Measurements from ENCODE around the gene PAPOLA. TPM values are rescaled to one million over a fixed set of nuclear protein-coding genes. Genes with fewer than 3 reads are reported as not detected.

PAPOLA gene
- total and polyA plus RNA-seq, 2 experiments from 2014 or later: 198 to 237 TPM

DNA sequence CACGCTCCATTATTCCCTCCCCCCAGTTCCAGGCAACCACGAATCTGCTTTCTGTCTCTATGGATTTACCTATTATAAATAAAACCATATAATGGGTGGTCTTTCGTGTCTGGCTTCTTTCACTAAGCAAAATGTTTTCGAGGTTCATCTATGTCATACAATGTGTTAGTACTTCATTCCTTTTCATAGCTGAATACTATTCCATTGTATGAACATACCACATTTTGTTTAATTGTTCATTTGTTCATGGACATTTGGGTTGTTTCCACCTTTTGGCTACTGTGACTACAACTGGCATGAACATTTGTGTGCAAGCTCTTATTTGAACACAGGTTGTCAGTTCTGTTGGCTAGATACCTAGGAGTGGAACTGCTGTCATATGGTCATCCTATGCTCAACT, 12.9 kb upstream of the PAPOLA start:
- Histone ChIP-seq H3K36me3 (ENCODE audit: insufficient read depth) (no peaks in the 10 kb centered on the region), H3F3A (replicated peaks; ENCODE audit: low read depth) (no peaks in the 10 kb centered on the region), H4K20me1 (replicated peaks; ENCODE audit: insufficient read depth) (no peaks in the 10 kb centered on the region), H3K4me3 (no peak overlapping the region), H3K4me1 (ENCODE audit: insufficient read depth) (no peaks in the 10 kb centered on the region; the same call in 1 of the 2 replicates), H2AFZ (no peak overlapping the region), H3K27me3 (ENCODE audit: insufficient read depth) (no peaks in the 10 kb centered on the region), H3K27ac (ENCODE audit: low read depth) (no peak overlapping the region), H3K9me2 (ENCODE audit: insufficient read depth) (no peaks in the 10 kb centered on the region), H3K79me2 (replicated peaks; ENCODE audit: insufficient read depth) (no peaks in the 10 kb centered on the region), H3K4me2 (no peak overlapping the region)
- H3K36me3 Mint-ChIP-seq (ENCODE audit: low read depth): no peaks in the 10 kb centered on the region
- TF ChIP-seq ZNF114 (CRISPR knock-in tag; IDR thresholded peaks at IDR 0.05): no peak
- TF ChIP-seq, protein P1, sequence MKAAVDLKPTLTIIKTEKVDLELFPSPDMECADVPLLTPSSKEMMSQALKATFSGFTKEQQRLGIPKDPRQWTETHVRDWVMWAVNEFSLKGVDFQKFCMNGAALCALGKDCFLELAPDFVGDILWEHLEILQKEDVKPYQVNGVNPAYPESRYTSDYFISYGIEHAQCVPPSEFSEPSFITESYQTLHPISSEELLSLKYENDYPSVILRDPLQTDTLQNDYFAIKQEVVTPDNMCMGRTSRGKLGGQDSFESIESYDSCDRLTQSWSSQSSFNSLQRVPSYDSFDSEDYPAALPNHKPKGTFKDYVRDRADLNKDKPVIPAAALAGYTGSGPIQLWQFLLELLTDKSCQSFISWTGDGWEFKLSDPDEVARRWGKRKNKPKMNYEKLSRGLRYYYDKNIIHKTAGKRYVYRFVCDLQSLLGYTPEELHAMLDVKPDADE (IDR thresholded peaks at IDR 0.05): no peak
- TF ChIP-seq, protein P2, sequence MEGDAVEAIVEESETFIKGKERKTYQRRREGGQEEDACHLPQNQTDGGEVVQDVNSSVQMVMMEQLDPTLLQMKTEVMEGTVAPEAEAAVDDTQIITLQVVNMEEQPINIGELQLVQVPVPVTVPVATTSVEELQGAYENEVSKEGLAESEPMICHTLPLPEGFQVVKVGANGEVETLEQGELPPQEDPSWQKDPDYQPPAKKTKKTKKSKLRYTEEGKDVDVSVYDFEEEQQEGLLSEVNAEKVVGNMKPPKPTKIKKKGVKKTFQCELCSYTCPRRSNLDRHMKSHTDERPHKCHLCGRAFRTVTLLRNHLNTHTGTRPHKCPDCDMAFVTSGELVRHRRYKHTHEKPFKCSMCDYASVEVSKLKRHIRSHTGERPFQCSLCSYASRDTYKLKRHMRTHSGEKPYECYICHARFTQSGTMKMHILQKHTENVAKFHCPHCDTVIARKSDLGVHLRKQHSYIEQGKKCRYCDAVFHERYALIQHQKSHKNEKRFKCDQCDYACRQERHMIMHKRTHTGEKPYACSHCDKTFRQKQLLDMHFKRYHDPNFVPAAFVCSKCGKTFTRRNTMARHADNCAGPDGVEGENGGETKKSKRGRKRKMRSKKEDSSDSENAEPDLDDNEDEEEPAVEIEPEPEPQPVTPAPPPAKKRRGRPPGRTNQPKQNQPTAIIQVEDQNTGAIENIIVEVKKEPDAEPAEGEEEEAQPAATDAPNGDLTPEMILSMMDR (conservative IDR thresholded peaks at IDR 0.05; ENCODE audit: low read depth in 2 of 2): no peak
- no peak for TF ChIP-seq JUNB (IDR thresholded peaks at IDR 0.05; ENCODE audit: unreplicated experiment)
- TF ChIP-seq POLR2AphosphoS5 (IDR thresholded peaks at IDR 0.05; ENCODE audit: low read depth): no peak
- TF ChIP-seq, protein P3, sequence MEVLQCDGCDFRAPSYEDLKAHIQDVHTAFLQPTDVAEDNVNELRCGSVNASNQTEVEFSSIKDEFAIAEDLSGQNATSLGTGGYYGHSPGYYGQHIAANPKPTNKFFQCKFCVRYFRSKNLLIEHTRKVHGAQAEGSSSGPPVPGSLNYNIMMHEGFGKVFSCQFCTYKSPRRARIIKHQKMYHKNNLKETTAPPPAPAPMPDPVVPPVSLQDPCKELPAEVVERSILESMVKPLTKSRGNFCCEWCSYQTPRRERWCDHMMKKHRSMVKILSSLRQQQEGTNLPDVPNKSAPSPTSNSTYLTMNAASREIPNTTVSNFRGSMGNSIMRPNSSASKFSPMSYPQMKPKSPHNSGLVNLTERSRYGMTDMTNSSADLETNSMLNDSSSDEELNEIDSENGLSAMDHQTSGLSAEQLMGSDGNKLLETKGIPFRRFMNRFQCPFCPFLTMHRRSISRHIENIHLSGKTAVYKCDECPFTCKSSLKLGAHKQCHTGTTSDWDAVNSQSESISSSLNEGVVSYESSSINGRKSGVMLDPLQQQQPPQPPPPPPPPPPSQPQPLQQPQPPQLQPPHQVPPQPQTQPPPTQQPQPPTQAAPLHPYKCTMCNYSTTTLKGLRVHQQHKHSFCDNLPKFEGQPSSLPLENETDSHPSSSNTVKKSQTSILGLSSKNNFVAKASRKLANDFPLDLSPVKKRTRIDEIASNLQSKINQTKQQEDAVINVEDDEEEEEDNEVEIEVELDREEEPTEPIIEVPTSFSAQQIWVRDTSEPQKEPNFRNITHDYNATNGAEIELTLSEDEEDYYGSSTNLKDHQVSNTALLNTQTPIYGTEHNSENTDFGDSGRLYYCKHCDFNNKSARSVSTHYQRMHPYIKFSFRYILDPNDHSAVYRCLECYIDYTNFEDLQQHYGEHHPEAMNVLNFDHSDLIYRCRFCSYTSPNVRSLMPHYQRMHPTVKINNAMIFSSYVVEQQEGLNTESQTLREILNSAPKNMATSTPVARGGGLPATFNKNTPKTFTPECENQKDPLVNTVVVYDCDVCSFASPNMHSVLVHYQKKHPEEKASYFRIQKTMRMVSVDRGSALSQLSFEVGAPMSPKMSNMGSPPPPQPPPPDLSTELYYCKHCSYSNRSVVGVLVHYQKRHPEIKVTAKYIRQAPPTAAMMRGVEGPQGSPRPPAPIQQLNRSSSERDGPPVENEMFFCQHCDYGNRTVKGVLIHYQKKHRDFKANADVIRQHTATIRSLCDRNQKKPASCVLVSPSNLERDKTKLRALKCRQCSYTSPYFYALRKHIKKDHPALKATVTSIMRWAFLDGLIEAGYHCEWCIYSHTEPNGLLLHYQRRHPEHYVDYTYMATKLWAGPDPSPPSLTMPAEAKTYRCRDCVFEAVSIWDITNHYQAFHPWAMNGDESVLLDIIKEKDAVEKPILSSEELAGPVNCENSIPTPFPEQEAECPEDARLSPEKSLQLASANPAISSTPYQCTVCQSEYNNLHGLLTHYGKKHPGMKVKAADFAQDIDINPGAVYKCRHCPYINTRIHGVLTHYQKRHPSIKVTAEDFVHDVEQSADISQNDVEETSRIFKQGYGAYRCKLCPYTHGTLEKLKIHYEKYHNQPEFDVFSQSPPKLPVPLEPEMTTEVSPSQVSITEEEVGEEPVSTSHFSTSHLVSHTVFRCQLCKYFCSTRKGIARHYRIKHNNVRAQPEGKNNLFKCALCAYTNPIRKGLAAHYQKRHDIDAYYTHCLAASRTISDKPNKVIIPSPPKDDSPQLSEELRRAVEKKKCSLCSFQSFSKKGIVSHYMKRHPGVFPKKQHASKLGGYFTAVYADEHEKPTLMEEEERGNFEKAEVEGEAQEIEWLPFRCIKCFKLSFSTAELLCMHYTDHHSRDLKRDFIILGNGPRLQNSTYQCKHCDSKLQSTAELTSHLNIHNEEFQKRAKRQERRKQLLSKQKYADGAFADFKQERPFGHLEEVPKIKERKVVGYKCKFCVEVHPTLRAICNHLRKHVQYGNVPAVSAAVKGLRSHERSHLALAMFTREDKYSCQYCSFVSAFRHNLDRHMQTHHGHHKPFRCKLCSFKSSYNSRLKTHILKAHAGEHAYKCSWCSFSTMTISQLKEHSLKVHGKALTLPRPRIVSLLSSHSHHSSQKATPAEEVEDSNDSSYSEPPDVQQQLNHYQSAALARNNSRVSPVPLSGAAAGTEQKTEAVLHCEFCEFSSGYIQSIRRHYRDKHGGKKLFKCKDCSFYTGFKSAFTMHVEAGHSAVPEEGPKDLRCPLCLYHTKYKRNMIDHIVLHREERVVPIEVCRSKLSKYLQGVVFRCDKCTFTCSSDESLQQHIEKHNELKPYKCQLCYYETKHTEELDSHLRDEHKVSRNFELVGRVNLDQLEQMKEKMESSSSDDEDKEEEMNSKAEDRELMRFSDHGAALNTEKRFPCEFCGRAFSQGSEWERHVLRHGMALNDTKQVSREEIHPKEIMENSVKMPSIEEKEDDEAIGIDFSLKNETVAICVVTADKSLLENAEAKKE (CRISPR knock-in tag; IDR thresholded peaks at IDR 0.05): no peak
- no peak for TF ChIP-seq EZH2 (IDR thresholded peaks at IDR 0.05; ENCODE audit: low read depth, unreplicated experiment)
- no peak for TF ChIP-seq NANOG (IDR thresholded peaks at IDR 0.05; ENCODE audit: borderline replicate concordance)
- no peak for TF ChIP-seq CREB1 (CRISPR knock-in tag; IDR thresholded peaks at IDR 0.05; ENCODE audit: low read depth)
- TF ChIP-seq STAT1 (IDR thresholded peaks at IDR 0.05; ENCODE audit: unreplicated experiment): no peak
- TF ChIP-seq, protein P4, sequence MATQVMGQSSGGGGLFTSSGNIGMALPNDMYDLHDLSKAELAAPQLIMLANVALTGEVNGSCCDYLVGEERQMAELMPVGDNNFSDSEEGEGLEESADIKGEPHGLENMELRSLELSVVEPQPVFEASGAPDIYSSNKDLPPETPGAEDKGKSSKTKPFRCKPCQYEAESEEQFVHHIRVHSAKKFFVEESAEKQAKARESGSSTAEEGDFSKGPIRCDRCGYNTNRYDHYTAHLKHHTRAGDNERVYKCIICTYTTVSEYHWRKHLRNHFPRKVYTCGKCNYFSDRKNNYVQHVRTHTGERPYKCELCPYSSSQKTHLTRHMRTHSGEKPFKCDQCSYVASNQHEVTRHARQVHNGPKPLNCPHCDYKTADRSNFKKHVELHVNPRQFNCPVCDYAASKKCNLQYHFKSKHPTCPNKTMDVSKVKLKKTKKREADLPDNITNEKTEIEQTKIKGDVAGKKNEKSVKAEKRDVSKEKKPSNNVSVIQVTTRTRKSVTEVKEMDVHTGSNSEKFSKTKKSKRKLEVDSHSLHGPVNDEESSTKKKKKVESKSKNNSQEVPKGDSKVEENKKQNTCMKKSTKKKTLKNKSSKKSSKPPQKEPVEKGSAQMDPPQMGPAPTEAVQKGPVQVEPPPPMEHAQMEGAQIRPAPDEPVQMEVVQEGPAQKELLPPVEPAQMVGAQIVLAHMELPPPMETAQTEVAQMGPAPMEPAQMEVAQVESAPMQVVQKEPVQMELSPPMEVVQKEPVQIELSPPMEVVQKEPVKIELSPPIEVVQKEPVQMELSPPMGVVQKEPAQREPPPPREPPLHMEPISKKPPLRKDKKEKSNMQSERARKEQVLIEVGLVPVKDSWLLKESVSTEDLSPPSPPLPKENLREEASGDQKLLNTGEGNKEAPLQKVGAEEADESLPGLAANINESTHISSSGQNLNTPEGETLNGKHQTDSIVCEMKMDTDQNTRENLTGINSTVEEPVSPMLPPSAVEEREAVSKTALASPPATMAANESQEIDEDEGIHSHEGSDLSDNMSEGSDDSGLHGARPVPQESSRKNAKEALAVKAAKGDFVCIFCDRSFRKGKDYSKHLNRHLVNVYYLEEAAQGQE (IDR thresholded peaks at IDR 0.05; ENCODE audit: unreplicated experiment): no peak
- no peak for TF ChIP-seq ZNF331 (CRISPR knock-in tag; IDR thresholded peaks at IDR 0.05; ENCODE audit: low read depth)
- no peak for TF ChIP-seq EZH2phosphoT487 (IDR thresholded peaks at IDR 0.05; ENCODE audit: unreplicated experiment)
- no peak for ATAC-seq
- no peaks in the 10 kb centered on the region for H3K4me1 Mint-ChIP-seq
- H3K9me3 Mint-ChIP-seq: no peaks in the 10 kb centered on the region; the same call in 2 of the 3 replicates
- H3K4me3 Mint-ChIP-seq: no peak overlapping the region
- no peak overlapping the region for H3K27ac Mint-ChIP-seq
- DNase-seq (ENCODE audit: low spot score): no peak
- H3K27me3 Mint-ChIP-seq (ENCODE audit: insufficient read depth, low read depth, poor library complexity): peaks cover 2% of the 10 kb centered on the region

All from GM23338 (cell line).